GM19468 (cell line): ENCODE data around the gene SH3RF2.
"Not testable (repeated sequence)": the region's sequence is repeated elsewhere in the genome, so short reads cannot be mapped to it uniquely, and the experiment has no call there.

ENCODE experiments used
- ATAC-seq: cut with Tn5 transposase; IDR thresholded peaks from one replicate; pipeline ENCODE4 v1.9.1; 2021; ENCODE audit warnings: mild to moderate bottlenecking, moderate library complexity, moderate number of reproducible peaks; ENCODE audit not compliant: unreplicated experiment; ENCODE audit errors: extremely low read depth

The SH3RF2 gene

DNA sequence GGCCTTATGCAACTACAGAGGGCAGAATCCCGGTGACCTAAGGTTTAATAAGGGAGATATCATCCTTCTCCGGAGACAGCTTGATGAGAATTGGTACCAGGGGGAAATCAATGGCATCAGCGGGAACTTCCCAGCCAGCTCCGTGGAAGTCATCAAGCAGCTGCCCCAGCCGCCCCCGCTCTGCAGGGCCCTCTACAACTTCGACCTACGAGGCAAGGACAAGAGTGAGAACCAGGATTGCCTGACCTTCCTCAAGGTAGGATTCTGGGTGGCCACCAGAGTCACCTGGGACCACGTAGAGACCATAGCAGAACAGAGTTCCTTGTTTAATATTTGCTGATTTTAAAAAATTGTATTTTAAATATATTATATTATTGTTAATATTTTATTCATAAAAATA, 63.7 kb downstream of the SH3RF2 start:
- no peak for ATAC-seq

DNA sequence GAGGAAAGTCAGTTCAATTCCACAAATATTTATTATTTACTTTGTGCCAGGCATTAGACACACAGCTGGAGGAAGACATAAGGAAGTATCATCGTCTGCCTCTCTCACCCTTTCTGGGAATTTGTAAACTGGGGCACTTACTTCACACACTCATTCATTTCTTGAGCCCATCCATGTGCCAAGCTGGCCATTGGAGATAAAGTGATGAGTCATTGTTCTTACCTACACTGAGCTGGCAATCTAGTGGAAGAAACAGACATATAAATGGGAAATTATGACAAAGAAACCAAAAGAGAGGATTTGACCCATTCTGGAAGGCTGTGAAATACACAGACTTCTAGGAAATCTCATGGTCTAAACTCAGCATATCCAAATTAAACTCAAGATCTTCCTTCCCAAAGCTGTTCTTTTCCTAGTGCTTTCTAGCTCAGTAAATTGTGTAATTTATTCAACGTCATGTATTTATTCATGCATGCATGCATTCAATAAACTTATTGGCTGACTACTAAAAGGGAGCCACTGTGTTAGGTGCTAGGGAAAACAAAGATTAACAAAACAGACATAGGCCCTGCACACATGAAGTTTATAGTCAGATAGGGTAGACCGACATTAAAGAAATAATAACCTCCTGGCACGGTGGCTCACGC, 65.3 kb downstream of the SH3RF2 start:
- ATAC-seq, result no peak

DNA sequence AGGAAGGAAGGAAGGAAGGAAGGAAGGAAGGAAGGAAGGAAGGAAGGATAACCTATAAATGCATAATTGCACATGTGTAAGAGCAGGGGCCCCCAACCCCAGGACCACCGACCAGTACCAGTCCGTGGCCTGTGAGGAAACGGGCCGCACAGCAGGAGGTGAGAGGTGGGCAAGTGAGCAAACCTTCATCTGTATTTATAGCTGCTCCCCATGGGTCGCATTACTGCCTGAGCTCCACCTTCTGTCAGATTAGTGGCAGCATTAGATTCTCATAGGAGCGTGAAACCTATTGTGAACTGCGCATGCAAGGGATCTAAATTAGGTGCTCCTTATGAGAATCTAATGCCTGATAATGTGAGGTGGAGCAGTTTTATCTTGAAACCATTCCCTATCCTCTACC, 66.1 kb downstream of the SH3RF2 start:
- ATAC-seq, result no peak

DNA sequence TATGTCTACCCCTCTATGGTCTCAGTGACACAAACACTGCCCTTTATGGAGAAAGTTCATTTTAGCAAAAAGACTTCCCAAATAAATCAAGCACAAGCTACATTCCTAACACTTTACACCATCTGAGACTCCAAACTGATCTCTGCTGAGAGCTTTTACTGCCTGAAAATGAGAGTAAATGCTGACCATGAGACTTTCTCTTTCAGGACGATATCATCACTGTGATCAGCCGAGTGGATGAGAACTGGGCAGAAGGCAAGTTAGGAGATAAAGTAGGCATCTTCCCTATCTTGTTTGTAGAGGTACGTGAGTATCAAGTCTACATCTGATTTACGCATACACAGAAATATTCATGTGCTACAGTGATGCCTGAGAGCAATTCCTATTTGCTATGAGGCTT, 67.5 kb downstream of the SH3RF2 start:
- no peak for ATAC-seq

DNA sequence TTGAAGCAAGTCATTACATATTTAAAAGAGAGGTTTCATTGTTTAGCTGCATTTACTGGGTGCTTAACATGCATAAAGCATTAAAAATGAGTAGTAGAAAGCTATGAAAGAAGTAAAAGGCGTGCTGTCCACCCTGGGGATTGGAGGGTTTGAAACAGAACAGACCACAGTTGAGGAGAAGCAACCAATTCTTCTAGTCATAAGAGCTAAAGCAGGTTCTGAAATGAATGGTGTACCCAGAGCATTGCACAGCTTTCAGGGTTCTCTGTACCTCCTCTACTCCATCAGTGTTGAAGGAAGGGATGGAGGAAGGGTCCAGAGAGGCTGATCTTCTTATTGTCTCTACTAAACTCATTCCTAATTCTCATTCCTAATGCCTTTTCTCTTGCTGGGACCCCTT, 68.9 kb downstream of the SH3RF2 start:
- no peak for ATAC-seq

DNA sequence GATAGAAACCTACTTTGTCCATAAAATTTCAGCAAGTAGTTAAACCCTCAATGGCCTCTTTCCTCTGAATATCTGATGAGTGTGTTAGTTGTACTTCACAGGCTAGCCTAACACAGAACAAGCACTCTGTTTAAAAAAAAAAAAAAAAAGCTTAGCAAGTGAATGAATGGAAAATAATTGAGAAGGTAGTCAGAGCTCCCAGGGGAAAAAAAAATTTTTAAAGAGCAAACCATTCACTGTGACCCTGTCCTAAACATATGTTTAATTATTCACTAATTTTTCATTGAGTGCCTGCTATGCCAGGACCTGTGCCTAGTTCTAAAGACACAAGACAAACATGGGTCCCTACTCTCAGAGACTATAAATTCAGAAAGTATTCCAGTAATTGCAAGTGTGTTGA, 69.3 kb downstream of the SH3RF2 start:
- ATAC-seq, result no peak

DNA sequence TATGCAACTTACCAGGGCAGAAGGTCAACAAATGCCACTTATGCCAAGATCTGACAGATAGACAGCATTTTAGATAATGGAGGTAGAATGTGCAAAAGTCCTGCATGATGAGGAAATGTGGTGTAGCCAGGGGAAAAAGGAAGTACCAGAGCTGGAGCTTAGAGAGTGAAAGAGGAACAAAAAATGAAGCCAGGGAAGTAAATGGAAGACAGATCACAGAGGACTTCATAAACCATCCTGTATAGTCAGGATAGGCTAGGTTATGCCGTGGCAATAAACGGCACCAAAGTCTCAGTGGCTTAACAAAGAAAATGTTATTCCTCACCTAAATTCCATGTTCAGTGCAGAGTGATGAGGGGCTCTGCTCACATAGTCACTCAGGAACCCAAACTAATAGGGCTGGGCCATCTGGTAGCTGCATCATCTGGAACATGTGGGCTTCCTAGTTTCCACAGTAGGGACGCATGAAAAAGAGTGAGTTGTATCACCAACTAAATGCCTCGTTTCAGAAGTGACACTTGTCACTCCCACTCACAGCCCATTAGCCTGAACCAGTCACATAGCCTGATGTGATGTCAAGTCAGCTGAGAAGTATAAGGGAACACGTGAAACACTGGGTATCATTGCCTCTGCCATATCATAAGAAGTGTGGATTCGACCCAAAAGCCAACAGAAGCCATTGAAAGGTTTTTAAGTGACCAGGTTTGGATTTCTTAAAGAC, 70.3 kb downstream of the SH3RF2 start:
- ATAC-seq, result no peak

DNA sequence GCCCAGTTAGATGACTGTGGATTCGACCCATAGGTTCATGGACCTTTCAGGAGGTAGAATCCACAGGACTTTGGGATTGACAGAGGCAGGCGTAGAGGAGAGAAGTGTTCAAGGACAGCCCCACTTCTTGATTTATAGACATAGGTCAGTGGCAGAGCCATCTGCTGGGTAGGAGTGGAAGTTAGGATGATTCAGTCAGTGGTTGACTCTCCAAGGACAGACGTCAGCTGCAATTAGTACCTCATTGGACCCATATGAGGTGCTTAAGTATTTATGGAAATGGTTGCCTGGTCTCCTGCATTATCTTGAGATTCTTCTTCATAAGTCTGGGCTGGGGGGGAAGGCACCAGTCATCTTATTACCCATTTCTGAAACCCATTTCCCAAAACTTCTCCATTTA, 70.9 kb downstream of the SH3RF2 start:
- ATAC-seq, result no peak

DNA sequence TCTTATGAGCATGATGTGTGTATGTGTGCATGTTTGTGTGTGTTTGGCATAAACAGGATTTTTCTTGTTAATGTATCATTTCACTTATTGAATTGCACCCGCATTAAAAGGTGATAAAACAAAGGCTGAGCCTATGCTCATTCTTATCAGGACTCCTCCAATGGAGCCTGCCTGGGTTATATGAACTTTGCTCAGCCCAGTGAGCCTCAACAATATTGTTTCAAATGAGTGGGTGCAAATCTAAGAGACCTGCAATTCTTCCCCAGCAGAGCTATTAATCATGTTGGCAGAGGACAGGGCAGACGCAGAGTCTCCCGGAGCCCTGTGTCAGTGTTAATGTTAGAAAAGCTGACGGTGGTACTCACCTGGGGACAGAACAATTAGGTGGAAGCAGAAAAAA, 71.6 kb downstream of the SH3RF2 start:
- no peak for ATAC-seq

DNA sequence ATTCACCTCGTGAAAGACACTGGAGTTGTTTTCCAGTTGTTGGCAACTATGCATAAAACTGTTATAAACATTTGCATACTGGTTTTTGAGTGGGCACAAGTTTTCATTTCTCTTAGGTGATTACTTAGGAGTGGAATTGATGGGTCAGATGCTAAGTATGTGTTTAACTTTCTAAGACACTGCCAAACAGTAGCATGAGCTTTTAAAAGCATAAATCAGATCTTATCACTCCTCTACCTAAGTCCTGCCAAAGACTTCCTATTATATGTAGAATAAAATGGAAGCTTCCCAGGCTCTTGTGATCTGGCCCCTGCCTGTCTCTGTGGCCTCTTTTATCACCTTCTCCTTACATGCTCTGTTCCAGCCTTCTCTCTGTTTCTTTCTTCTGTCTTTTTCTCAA, 72.6 kb downstream of the SH3RF2 start:
- no peak for ATAC-seq

DNA sequence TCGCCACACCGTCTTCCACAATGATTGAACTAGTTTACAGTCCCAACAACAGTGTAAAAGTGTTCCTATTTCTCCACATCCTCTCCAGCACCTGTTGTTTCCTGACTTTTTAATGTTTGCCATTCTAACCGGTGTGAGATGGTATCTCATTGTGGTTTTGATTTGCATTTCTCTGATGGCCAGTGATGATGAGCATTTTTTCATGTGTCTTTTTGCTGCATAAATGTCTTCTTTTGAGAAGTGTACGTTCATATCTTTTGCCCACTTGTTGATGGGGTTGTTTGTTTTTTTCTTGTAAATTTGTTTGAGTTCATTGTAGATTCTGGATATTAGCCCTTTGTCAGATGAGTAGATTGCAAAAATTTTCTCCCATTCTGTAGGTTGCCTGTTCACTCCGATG, 74.1 kb downstream of the SH3RF2 start:
- ATAC-seq, result not testable (repeated sequence)

DNA sequence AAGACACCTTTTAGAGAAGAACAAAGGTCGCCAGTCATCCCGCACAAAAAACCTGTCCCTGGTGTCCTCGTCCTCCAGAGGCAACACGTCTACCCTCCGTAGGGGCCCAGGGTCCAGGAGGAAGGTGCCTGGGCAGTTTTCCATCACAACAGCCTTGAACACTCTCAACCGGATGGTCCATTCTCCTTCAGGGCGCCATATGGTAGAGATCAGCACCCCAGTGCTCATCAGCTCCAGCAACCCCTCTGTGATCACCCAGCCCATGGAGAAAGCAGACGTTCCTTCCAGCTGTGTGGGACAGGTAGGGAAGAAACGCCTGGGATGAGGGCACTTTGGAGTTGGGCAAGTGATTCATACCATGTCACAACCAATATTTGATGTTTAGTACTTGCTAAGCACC, 77.4 kb downstream of the SH3RF2 start:
- ATAC-seq, result no peak

DNA sequence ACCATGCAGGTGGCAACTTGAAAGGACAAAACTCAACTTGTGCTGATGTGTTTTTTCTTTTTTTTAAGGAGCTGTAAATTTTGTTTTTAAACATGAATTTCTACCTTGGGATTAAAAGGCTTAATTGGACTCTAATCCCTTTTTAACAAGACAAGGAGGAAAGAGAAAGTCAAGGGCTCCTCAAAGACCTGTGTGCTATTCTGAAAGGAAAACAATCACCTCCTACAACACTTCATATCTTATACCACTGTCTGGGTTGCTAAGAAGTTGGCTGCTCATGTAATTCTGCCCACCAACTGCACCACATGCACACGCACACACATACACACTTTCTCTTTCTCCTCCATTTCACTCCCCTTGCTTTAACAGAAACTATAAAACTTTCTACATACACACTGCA, 78.6 kb downstream of the SH3RF2 start:
- no peak for ATAC-seq

DNA sequence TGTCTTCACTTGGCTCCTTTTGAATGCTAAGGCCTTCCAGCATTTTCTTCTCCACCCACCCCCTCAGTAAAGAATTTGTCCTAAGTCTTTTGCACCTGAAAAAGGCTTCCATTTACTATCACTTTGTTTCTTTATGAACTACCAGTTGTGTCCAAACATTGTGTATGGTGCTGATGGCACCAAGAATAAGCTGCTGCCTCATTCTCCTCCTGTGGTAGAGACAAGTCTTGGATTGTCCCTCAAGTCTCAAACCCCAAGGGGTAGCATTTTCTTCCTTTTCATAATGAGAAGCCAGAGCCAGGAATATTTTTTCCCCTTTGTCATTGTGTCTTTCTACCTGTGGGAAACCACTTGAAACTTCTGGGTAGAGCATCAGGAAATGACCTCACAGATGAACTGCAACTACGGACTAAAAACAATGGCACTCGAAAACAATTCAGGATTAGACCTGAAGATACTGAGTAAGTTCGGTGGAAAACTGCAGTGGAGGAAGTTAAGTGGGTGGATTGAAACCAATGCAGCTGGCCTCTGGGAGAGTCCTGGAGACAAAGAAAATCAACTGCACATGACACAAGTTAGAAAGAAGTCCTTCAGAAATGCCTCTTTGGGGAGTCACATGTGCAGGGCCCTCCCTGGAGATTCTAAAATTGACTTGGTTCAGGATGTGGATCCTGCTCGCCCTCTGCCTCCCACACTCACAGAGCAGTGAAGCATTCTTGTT, 80.5 kb downstream of the SH3RF2 start:
- ATAC-seq, result no peak

DNA sequence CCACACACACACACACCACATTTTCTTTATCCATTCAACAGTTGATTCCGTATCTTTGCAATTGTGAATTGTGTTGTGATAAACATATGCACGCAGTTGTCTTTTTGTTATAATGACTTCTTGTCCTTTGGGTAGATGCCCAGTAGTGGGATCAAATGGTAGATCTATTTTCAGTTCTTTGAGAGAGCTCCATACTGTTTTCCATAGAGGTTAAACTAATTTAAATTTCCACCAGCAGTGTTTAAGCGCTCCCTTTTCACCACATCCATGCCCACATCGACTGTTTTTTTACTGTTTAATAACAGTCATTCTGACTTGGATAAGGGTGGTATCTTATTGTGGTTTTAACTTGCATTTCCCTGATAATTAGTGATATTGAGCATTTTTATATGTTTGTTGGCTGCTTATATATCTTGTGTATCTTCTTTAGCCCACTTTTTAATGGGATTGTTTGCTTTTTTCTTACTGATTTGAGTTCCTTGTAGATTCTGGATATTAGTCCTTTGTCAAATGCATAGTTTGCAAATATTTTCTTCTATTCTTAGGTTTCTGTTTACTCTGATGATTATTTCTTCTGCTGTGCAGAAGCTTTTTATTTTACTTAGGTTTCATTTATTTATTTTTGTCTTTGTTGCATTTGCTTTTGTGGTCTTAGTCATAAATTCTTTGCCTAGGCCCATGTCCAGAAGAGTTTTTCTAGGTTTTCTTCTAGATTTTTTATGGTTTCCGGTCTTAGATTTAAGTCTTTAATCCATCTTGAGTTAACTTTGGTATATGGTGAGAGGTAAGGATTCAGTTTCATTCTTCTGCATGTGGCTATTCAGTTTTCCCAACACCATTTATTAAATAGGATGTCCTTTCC, 82.4 kb downstream of the SH3RF2 start:
- ATAC-seq, result no peak

DNA sequence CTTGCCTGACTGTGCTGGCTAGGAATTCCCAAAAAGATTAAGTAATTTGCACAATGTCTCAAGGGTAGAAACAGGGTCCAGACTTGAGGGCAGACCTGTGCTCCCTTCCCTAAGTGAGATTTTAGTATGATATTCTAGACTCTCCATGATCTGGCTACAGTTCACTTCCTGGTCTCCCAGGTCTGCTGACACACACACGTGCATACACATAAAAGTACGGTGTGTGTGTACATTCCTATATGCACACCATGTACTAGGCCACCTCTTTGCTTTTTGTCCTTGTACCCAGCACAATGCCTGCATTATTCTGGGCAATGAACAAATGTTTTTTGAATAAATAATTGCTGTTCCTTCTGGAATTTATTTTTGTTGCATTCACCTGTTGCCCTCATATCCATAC, 83.7 kb downstream of the SH3RF2 start:
- no peak for ATAC-seq

DNA sequence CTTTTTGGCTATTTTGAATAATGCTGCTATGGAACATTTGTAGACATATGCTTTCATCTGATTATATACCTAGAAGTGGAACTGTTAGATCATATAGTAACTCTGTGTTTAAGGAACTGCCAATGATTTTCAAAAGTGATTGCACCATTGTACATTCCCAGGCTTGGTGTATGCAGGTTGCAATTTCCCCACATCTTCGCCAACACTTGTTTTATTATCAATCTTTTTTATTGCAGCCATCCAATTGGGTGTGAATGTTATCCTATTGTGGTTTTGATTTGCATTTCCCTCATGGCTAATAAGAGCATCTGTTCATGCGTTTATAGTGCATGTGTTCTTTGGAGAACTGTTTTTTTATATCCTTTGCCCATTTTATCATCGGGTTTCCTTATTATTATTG, 87.7 kb downstream of the SH3RF2 start:
- no peak for ATAC-seq

DNA sequence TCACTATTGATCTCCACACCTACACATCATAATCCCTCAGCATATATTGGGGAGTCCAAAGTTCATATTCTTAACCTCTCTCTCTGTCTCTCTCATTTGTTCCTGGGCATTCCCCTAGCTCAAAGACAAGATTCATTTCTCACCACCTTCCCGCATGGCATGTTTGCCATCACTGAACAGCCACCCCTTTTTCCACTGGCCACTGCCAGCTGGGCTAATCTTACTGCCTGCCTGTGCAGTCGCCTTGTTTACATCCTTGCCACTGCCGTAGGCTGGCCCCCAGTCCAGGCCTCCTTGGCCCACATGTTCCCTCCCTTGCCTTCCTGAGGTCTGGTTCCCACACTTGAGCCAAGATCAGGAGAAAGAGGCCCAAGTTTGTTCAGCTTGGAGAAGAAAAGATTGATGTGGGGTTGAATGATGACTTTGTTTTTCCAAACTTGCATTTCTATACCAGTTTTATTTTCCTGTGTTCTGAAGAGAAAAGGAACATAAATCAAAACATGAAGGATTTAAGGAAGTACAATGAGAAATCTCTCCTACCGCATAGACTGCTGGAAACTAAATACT, 88.8 kb downstream of the SH3RF2 start:
- ATAC-seq, result no peak

DNA sequence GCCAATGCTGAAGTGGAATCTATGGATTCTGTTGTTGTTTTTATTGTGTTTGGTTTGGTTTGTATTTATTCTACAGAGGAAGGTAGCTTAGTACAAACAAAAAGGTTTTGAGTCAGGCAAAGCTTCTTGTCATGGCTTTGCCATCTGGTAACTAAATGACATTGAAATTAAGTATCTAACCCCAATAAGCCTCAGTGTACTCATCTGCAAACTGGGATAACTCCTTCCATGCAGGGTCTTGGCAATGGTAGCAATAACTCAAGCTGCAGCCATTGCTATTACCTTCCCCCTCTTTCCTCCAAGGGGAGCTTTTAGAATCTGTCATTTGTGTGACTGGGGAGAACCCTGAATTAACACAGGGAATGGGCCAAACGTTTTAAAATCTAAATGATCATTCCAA, 89.3 kb downstream of the SH3RF2 start:
- no peak for ATAC-seq

DNA sequence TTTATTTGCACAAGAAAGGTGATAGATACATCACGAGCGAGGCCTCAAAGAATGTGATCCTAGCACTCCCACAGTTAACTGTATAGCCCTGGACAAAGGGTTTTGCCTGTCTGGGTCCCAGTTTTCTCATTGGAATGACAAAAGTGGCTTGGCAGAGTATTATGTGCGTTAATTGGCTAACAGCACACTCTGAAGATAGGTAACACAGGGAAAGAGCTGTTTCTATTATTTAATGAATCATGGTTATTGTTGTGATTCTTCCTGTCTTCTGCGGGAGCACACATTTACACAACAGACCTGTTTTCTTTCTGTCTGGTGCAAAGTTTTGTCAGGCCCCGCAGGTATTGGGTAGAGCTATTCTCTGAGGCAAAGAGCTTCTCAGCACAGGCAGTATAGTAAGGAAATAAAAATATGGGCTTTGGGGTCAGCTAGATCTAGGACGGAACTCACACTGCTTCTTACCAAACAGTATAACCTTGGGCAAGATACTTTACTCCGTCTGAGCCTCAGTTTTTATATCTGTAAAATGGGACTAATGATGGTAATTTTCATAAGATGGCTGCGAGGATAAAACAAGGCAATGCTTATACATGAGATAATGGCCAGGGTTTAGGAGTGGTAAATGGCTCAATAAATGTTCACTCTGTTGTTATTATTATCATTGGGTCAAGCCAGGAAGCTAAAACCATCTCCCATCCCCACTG, 90.1 kb downstream of the SH3RF2 start:
- no peak for ATAC-seq
